Liver (tissue), 9 donors: ENCODE data around the gene SLC25A33. TPM values are rescaled to one million over a fixed set of nuclear protein-coding genes. Genes with fewer than 3 reads are reported as not detected.

Source experiments
- DNase-seq: peaks from one replicate; pipeline ENCODE4 v3.0.0-alpha.2; 2017; ENCODE audit warnings: low spot score
- H3K27ac ChIP-seq, 2 donors: one replicate each; pipeline ENCODE4 v1.7.0; 2013; ENCODE audit warnings: inconsistent platforms in 2 of 2, low read length in 2 of 2, control low read depth in 1 of 2, low read depth in 1 of 2, mild to moderate bottlenecking in 1 of 2
- H3K27me3 ChIP-seq, 4 donors: one replicate each; pipeline versions ENCODE4 v1.6.1 to v1.7.0; 2013; ENCODE audit warnings: low read length in 3 of 4, inconsistent platforms in 1 of 4, mild to moderate bottlenecking in 1 of 4, moderate library complexity in 1 of 4; ENCODE audit not compliant: control insufficient read depth in 4 of 4, insufficient read depth in 4 of 4
- H3K36me3 ChIP-seq, 4 donors: one replicate each; pipeline versions ENCODE4 v1.6.1 to v1.7.0; 2013; ENCODE audit warnings: low read length in 3 of 4, mild to moderate bottlenecking in 3 of 4, low read depth in 1 of 4, moderate library complexity in 1 of 4; ENCODE audit not compliant: control insufficient read depth in 4 of 4, insufficient read depth in 3 of 4
- H3K4me1 ChIP-seq, 4 donors: one replicate each; pipeline versions ENCODE4 v1.6.1 to v1.7.0; 2013; ENCODE audit warnings: low read length in 3 of 4, mild to moderate bottlenecking in 3 of 4, moderate library complexity in 1 of 4; ENCODE audit not compliant: control insufficient read depth in 4 of 4, insufficient read depth in 4 of 4
- H3K4me3 ChIP-seq, 3 donors: one replicate each; pipeline versions ENCODE4 v1.6.1 to v1.7.0; 2013; ENCODE audit warnings: low read length in 3 of 3, control low read depth in 1 of 3, low read depth in 1 of 3, mild to moderate bottlenecking in 1 of 3
- H3K9ac ChIP-seq, 2 donors: one replicate each; pipeline ENCODE4 v1.7.0; 2013; ENCODE audit warnings: low read length in 2 of 2, mild to moderate bottlenecking in 2 of 2, moderate library complexity in 2 of 2, control low read depth in 1 of 2, low read depth in 1 of 2
- H3K9me3 ChIP-seq, 4 donors: one replicate each; pipeline versions ENCODE4 v1.6.1 to v1.7.0; 2013; ENCODE audit warnings: low read length in 3 of 4; ENCODE audit not compliant: control insufficient read depth in 4 of 4
- EGR1 ChIP-seq, 2 donors: IDR thresholded peaks; 2 replicates each; pipeline ENCODE4 v1.6.1; 2016 to 2018; ENCODE audit warnings: antibody characterized with exemption in 2 of 2, low read depth in 2 of 2
- FOXA1 ChIP-seq: IDR thresholded peaks from 2 replicates; pipeline ENCODE4 v1.6.1; 2016; ENCODE audit warnings: antibody characterized with exemption
- FOXA2 ChIP-seq: IDR thresholded peaks from 2 replicates; pipeline ENCODE4 v1.6.1; 2016; ENCODE audit warnings: antibody characterized with exemption
- GABPA ChIP-seq, 2 donors: IDR thresholded peaks in 1 of 2; conservative IDR thresholded peaks in 1 of 2; 2 replicates each; pipeline ENCODE4 v1.6.1; 2016; ENCODE audit warnings: antibody characterized with exemption in 2 of 2, mild to moderate bottlenecking in 1 of 2, moderate library complexity in 1 of 2
- HNF4A ChIP-seq, 2 donors: conservative IDR thresholded peaks; 2 replicates each; pipeline ENCODE4 v1.6.1; 2016; ENCODE audit warnings: antibody characterized with exemption in 2 of 2, mild to moderate bottlenecking in 2 of 2
- HNF4G ChIP-seq: IDR thresholded peaks from 2 replicates; pipeline ENCODE4 v1.6.1; 2016; ENCODE audit warnings: antibody characterized with exemption
- JUND ChIP-seq, 2 donors: IDR thresholded peaks; 2 replicates each; pipeline ENCODE4 v1.6.1; 2016; ENCODE audit warnings: antibody characterized with exemption in 2 of 2
- NR2F2 ChIP-seq: IDR thresholded peaks from 2 replicates; pipeline ENCODE4 v1.6.1; 2016; ENCODE audit warnings: antibody characterized with exemption
- RAD21 ChIP-seq, 2 donors: IDR thresholded peaks; 2 replicates each; pipeline ENCODE4 v1.6.1; 2016; ENCODE audit warnings: antibody characterized with exemption in 2 of 2, mild to moderate bottlenecking in 2 of 2
- RXRA ChIP-seq, 2 donors: IDR thresholded peaks; 2 replicates each; pipeline ENCODE4 v1.6.1; 2017 to 2018; ENCODE audit warnings: antibody characterized with exemption in 2 of 2, mild to moderate bottlenecking in 1 of 2
- SP1 ChIP-seq: IDR thresholded peaks from 2 replicates; pipeline ENCODE4 v1.6.1; 2018; ENCODE audit warnings: antibody characterized with exemption, mild to moderate bottlenecking
- TAF1 ChIP-seq: conservative IDR thresholded peaks from 2 replicates; pipeline ENCODE4 v1.6.1; 2016; ENCODE audit warnings: antibody characterized with exemption, mild to moderate bottlenecking
- YY1 ChIP-seq: IDR thresholded peaks from 2 replicates; pipeline ENCODE4 v1.6.1; 2016; ENCODE audit warnings: antibody characterized with exemption, mild to moderate bottlenecking
- WGBS: extraction: QIAGEN DNeasy Blood & Tissue Kit; methylation state at CpG from one replicate; pipeline ENCODE4 v1.1.7; 2013; 5-methylcytosine and 5-hydroxymethylcytosine counted together
- polyA plus RNA-seq, 2 donors: library from polyadenylated mRNA; stranded (reverse) in 1 of 2; unstranded in 1 of 2; fragments of 200-250 nt in 1 of 2; fragments of >200 nt in 1 of 2; fragmentation: Nextera tagmentation in 1 of 2; extraction: Ambion mirVana in 1 of 2; gene quantifications; one replicate each; pipeline versions ENCODE4 v1.2.1 to v1.2.3, GENCODE V29; 2013 to 2015
- total RNA-seq, 2 donors: library from RNA; depleted of rRNA; stranded (reverse); fragments of >200 nt; gene quantifications; one replicate each; pipeline ENCODE4 v1.2.3, GENCODE V29; 2014
- TF ChIP-seq, protein P1 (sequence below): IDR thresholded peaks from 2 replicates; pipeline ENCODE4 v1.6.1; 2016; ENCODE audit warnings: antibody characterized with exemption, mild to moderate bottlenecking
- TF ChIP-seq, protein P2 (sequence below): IDR thresholded peaks from 2 replicates; pipeline ENCODE4 v1.6.1; 2016; ENCODE audit warnings: antibody characterized with exemption
- TF ChIP-seq, protein P3 (sequence below): IDR thresholded peaks from 2 replicates; pipeline ENCODE4 v1.6.1; 2016; ENCODE audit warnings: antibody characterized with exemption
- TF ChIP-seq, protein P4 (sequence below): IDR thresholded peaks from 2 replicates; pipeline ENCODE4 v1.6.1; 2016; ENCODE audit warnings: antibody characterized with exemption
- donor health status: healthy.
- donor health status: healthy.
- donor health status: healthy.
- donor health status: healthy.
- donor health status: healthy.

Gene SLC25A33
- total and polyA plus RNA-seq, 4 donors = 6.9 to 19.1 (median 10.7) TPM

DNA sequence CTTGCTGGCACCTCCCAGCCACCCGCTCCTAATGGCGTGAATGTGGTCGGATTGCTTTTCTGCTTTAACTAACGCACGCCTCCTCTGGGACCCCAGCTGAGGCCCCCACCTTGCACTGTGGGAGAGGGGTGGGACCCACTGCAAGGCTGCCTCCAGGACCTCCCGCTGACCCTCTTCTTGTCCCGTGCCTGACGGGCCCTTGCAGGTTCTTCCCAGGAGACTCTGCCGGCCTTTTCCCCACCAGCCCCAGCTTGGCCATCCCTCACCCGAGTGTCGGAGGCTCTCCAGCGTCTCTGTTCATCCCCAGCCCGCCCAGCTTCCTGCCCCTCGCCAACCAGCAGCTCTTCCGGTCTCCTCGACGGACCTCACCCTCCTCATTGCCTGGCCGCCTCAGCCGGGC is 68.1 kb downstream of the SLC25A33 start (continued):
- TF ChIP-seq, protein P1, sequence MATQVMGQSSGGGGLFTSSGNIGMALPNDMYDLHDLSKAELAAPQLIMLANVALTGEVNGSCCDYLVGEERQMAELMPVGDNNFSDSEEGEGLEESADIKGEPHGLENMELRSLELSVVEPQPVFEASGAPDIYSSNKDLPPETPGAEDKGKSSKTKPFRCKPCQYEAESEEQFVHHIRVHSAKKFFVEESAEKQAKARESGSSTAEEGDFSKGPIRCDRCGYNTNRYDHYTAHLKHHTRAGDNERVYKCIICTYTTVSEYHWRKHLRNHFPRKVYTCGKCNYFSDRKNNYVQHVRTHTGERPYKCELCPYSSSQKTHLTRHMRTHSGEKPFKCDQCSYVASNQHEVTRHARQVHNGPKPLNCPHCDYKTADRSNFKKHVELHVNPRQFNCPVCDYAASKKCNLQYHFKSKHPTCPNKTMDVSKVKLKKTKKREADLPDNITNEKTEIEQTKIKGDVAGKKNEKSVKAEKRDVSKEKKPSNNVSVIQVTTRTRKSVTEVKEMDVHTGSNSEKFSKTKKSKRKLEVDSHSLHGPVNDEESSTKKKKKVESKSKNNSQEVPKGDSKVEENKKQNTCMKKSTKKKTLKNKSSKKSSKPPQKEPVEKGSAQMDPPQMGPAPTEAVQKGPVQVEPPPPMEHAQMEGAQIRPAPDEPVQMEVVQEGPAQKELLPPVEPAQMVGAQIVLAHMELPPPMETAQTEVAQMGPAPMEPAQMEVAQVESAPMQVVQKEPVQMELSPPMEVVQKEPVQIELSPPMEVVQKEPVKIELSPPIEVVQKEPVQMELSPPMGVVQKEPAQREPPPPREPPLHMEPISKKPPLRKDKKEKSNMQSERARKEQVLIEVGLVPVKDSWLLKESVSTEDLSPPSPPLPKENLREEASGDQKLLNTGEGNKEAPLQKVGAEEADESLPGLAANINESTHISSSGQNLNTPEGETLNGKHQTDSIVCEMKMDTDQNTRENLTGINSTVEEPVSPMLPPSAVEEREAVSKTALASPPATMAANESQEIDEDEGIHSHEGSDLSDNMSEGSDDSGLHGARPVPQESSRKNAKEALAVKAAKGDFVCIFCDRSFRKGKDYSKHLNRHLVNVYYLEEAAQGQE = no peak
- TF ChIP-seq, protein P2, sequence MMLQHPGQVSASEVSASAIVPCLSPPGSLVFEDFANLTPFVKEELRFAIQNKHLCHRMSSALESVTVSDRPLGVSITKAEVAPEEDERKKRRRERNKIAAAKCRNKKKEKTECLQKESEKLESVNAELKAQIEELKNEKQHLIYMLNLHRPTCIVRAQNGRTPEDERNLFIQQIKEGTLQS = no peak
- TF ChIP-seq NR2F2 = no peak
- no peak for TF ChIP-seq FOXA2
- TF ChIP-seq TAF1 = no peak

DNA sequence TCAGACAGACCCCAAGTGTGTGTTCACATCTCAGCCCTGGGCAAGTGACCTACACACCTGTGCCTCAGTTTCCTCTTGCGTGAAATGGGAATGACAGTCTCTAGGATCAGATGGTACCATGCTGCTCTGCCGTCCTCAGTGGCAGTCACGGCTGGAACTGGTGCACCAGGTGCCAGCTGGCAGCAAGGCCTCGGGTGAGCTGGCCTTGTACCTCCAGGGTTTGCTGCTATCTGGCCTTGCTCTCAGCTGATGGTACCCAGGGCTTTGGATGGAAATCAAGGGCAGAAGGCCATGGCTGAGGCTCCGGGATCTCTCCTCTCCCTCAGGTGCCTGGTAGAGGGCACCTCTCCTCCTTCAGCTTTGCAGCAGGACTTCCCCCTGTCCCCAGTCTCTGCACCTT is 70.7 kb downstream of the SLC25A33 start:
- WGBS = 87% methylated on average over 5 of the region's 5 CpGs
- H3K36me3 ChIP-seq = peaks cover 0 to 10% (median 2%) of the 10 kb centered on the region in 4 donors

DNA sequence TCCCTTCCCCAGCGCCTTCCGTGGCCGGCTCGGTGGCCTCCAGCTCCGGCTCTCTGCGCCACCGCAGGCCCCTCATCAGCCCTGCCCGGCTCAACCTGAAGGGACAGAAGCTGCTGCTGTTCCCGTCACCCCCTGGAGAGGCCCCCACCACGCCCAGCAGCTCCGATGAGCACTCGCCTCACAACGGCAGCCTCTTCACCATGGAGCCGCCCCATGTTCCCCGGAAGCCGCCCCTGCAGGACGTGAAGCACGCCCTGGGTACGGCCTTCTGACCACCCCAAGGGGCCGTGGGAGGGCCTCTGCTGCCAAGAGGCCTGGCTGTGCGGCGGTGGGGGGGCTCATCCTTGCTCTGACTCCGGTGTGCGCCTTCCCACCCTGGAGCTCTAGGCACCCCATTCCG is 71.3 kb downstream of the SLC25A33 start:
- no peak overlapping the region for H3K27ac ChIP-seq
- no peak for TF ChIP-seq HNF4A (conservative IDR thresholded peaks at IDR 0.05)
- no peak for TF ChIP-seq YY1
- no peak for TF ChIP-seq SP1
- TF ChIP-seq, protein P3, sequence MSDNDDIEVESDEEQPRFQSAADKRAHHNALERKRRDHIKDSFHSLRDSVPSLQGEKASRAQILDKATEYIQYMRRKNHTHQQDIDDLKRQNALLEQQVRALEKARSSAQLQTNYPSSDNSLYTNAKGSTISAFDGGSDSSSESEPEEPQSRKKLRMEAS = no peak
- no peak for TF ChIP-seq TAF1
- TF ChIP-seq HNF4G = no peak
- TF ChIP-seq EGR1 (IDR thresholded peaks at IDR 0.05; ENCODE audit: low read depth in 2 of 2) = no peak
- no peak for TF ChIP-seq NR2F2
- no peak for TF ChIP-seq FOXA1
- TF ChIP-seq RXRA (IDR thresholded peaks at IDR 0.05) = no peak
- TF ChIP-seq, protein P4, sequence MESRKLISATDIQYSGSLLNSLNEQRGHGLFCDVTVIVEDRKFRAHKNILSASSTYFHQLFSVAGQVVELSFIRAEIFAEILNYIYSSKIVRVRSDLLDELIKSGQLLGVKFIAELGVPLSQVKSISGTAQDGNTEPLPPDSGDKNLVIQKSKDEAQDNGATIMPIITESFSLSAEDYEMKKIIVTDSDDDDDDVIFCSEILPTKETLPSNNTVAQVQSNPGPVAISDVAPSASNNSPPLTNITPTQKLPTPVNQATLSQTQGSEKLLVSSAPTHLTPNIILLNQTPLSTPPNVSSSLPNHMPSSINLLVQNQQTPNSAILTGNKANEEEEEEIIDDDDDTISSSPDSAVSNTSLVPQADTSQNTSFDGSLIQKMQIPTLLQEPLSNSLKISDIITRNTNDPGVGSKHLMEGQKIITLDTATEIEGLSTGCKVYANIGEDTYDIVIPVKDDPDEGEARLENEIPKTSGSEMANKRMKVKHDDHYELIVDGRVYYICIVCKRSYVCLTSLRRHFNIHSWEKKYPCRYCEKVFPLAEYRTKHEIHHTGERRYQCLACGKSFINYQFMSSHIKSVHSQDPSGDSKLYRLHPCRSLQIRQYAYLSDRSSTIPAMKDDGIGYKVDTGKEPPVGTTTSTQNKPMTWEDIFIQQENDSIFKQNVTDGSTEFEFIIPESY = no peak
- no peak for TF ChIP-seq JUND (IDR thresholded peaks at IDR 0.05)
- no peak for TF ChIP-seq GABPA (IDR thresholded peaks at IDR 0.05 in 1 of 2, conservative IDR thresholded peaks at IDR 0.05 in 1 of 2)
- TF ChIP-seq RAD21 (IDR thresholded peaks at IDR 0.05) = no peak
- TF ChIP-seq, protein P2 = no peak
- no peak for TF ChIP-seq FOXA2
- no peak overlapping the region for H3K9ac ChIP-seq
- no peaks in the 10 kb centered on the region for H3K9me3 ChIP-seq
- no peaks in the 10 kb centered on the region for H3K4me1 ChIP-seq
- H3K36me3 ChIP-seq = peaks cover 0 to 10% (median 2%) of the 10 kb centered on the region in 4 donors
- H3K4me3 ChIP-seq = no peak overlapping the region
- no peaks in the 10 kb centered on the region for H3K27me3 ChIP-seq
- 94% methylated on average over 25 of the region's 25 CpGs for WGBS
- no peak for DNase-seq

More for the DNA sequence above, 70.7 kb downstream of the SLC25A33 start:
- no peaks in the 10 kb centered on the region for H3K27me3 ChIP-seq
- H3K4me1 ChIP-seq = no peaks in the 10 kb centered on the region
- no peak overlapping the region for H3K27ac ChIP-seq
- no peak for DNase-seq
- TF ChIP-seq SP1 = no peak
- TF ChIP-seq RXRA (IDR thresholded peaks at IDR 0.05) = no peak
- TF ChIP-seq NR2F2 = no peak
- TF ChIP-seq RAD21 (IDR thresholded peaks at IDR 0.05) = no peak
- no peak for TF ChIP-seq FOXA2
- TF ChIP-seq, protein P1 = no peak
- H3K9ac ChIP-seq = no peak overlapping the region
- H3K9me3 ChIP-seq = no peaks in the 10 kb centered on the region
- no peak overlapping the region for H3K4me3 ChIP-seq
